GM19468 (cell line): ENCODE data around the gene KRTAP5-5.

Experiments
- ATAC-seq: cut with Tn5 transposase; IDR thresholded peaks from one replicate; pipeline ENCODE4 v1.9.1; 2021; ENCODE audit warnings: mild to moderate bottlenecking, moderate library complexity, moderate number of reproducible peaks; ENCODE audit not compliant: unreplicated experiment; ENCODE audit errors: extremely low read depth

KRTAP5-5 gene

GRCh38 chr11:1673446-1674172 is 44.0 kb downstream of the KRTAP5-5 start:
- no peak for ATAC-seq

GRCh38 chr11:1674173-1675131 is 44.9 kb downstream of the KRTAP5-5 start:
- no peak for ATAC-seq

- no peak for ATAC-seq
Observed at GRCh38 chr11:1675536-1676228, 46.1 kb downstream of the KRTAP5-5 start.

- no peak for ATAC-seq
Observed at GRCh38 chr11:1676229-1676740, 46.7 kb downstream of the KRTAP5-5 start.

GRCh38 chr11:1679881-1680280 is 50.3 kb downstream of the KRTAP5-5 start:
- ATAC-seq: no peak
